Peyer's patch (tissue), 4 donors: Measurements from ENCODE around the gene SFXN1.
"Not testable (repeated sequence)": the region's sequence is repeated elsewhere in the genome, so short reads cannot be mapped to it uniquely, and the experiment has no call there.

Experiments used
- CTCF ChIP-seq, 6 experiments: fragments of 450-650 bp in 4 of 6; fragments of 200-600 bp in 2 of 6; sonication (generic) in 1 of 6; IDR thresholded peaks; one replicate each; pipeline ENCODE4 v1.5.1; 2017 to 2019; ENCODE audit warnings: antibody characterized with exemption in 6 of 6, mild to moderate bottlenecking in 3 of 6, moderate library complexity in 1 of 6
- POLR2A ChIP-seq, 2 donors: fragments of 450-650 bp; IDR thresholded peaks; one replicate each; pipeline ENCODE4 v1.5.1; 2017; ENCODE audit warnings: antibody characterized with exemption in 2 of 2, mild to moderate bottlenecking in 2 of 2, moderate library complexity in 2 of 2

- not testable (repeated sequence) for TF ChIP-seq CTCF, POLR2A (IDR thresholded peaks at IDR 0.05)
Measured at GRCh38 chr5:175535331-175535730, 57.0 kb downstream of the SFXN1 start.
